Cardiac fibroblast (primary cell): ENCODE measurements around the gene CDYL2.

Source experiments
- DNase-seq, 2 donors: peaks; one replicate each; pipeline versions ENCODE4 v3.0.0 to v3.0.0-alpha.2; 2010; ENCODE audit warnings: low read depth in 2 of 2
- H3K4me3 ChIP-seq, 2 donors: replicated peaks in 1 of 2; 1 replicate in 1 of 2; 2 replicates in 1 of 2; pipeline ENCODE4 v1.5.1; 2011; ENCODE audit warnings: low read depth in 2 of 2, low read length in 2 of 2, mild to moderate bottlenecking in 2 of 2, moderate library complexity in 1 of 2
- TF ChIP-seq, protein P1 (sequence below): IDR thresholded peaks from one replicate; pipeline ENCODE4 v1.5.1; 2011; ENCODE audit warnings: low read depth, mild to moderate bottlenecking, low read length, inconsistent platforms

Gene CDYL2

GRCh38 chr16:80674884-80675283, 129.5 kb downstream of the CDYL2 start:
- DNase-seq = no peak
- no peak overlapping the region for H3K4me3 ChIP-seq
- TF ChIP-seq, protein P1, sequence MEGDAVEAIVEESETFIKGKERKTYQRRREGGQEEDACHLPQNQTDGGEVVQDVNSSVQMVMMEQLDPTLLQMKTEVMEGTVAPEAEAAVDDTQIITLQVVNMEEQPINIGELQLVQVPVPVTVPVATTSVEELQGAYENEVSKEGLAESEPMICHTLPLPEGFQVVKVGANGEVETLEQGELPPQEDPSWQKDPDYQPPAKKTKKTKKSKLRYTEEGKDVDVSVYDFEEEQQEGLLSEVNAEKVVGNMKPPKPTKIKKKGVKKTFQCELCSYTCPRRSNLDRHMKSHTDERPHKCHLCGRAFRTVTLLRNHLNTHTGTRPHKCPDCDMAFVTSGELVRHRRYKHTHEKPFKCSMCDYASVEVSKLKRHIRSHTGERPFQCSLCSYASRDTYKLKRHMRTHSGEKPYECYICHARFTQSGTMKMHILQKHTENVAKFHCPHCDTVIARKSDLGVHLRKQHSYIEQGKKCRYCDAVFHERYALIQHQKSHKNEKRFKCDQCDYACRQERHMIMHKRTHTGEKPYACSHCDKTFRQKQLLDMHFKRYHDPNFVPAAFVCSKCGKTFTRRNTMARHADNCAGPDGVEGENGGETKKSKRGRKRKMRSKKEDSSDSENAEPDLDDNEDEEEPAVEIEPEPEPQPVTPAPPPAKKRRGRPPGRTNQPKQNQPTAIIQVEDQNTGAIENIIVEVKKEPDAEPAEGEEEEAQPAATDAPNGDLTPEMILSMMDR = no peak

- TF ChIP-seq, protein P1 = no peak
- H3K4me3 ChIP-seq = no peak overlapping the region
- DNase-seq = no peak
Observed at GRCh38 chr16:80672379-80672778, 132.0 kb downstream of the CDYL2 start.

GRCh38 chr16:80671281-80671849, 133.0 kb downstream of the CDYL2 start:
- TF ChIP-seq, protein P1 = no peak
- DNase-seq = no peak
- H3K4me3 ChIP-seq = no peak overlapping the region

DNA sequence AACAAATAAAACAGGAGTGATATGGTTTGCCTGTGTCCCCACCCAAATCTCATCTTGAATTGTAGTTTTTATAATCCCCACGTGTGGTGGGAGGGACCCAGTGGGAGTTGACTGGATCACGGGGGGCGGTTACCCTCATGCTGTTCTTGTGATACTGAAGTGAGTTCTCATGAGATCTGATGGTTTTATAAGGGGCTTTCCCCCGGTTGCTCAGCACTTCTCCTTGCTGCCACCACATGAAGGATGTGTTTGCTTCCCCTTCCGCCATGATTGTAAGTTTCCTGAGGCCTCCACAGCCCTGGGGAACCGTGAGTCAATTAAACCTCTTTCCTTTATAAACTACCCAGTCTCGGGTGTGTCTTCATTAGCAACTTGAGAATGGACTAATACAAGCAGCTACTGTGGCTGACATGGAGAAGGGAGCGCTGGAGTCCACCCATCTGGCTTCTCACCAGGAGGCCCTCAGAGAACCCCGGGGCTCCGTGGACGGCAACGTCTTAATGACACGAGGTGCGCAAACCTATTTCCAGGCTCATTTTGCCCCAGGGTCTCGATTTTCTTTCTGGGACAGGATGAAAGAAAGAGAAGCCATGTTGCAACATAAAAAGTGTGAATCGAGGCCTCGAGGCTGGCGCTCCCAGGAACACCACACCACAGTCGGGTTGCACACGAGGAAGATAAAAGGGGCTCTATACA, 134.1 kb downstream of the CDYL2 start:
- TF ChIP-seq, protein P1 = no peak
- no peak overlapping the region for H3K4me3 ChIP-seq
- DNase-seq = no peak

GRCh38 chr16:80669673-80670072, 134.7 kb downstream of the CDYL2 start:
- TF ChIP-seq, protein P1 = no peak

DNA sequence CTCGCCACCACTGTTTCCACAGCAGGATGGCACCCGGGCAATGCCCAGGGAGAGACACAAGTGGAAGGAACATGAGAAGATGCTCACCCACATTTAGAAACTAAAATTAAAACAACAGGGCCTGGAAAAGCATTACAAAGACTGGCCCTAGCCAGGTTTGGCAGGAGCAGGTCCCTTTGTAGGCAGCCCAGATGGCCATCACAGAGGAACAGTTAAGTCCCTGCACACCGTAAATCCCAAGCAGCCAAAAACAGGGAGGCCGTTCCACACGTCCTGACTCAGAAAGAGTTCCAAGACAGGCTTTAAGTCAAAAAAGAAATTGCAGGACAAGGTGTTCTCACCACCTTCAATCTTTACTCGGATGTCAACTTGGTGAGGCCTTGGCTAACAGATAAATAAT, 136.5 kb downstream of the CDYL2 start:
- DNase-seq = no peak
- TF ChIP-seq, protein P1 = no peak
- H3K4me3 ChIP-seq = no peak overlapping the region

More at GRCh38 chr16:80669673-80670072, 134.7 kb downstream of the CDYL2 start:
- no peak overlapping the region for H3K4me3 ChIP-seq
- DNase-seq = no peak

GRCh38 chr16:80667251-80667560, 137.2 kb downstream of the CDYL2 start:
- TF ChIP-seq, protein P1 = no peak
- DNase-seq = no peak
- H3K4me3 ChIP-seq = no peak overlapping the region
